ENCODE data around the gene CA5A. TPM values are rescaled to one million over a fixed set of nuclear protein-coding genes. Genes with fewer than 3 reads are reported as not detected.

The CA5A gene
- total and polyA plus RNA-seq, 2 of the 13 experiments (the other 11 are each of a cell fraction or from before 2014, with no cell fraction given), result 66.8 to 106 TPM

DNA sequence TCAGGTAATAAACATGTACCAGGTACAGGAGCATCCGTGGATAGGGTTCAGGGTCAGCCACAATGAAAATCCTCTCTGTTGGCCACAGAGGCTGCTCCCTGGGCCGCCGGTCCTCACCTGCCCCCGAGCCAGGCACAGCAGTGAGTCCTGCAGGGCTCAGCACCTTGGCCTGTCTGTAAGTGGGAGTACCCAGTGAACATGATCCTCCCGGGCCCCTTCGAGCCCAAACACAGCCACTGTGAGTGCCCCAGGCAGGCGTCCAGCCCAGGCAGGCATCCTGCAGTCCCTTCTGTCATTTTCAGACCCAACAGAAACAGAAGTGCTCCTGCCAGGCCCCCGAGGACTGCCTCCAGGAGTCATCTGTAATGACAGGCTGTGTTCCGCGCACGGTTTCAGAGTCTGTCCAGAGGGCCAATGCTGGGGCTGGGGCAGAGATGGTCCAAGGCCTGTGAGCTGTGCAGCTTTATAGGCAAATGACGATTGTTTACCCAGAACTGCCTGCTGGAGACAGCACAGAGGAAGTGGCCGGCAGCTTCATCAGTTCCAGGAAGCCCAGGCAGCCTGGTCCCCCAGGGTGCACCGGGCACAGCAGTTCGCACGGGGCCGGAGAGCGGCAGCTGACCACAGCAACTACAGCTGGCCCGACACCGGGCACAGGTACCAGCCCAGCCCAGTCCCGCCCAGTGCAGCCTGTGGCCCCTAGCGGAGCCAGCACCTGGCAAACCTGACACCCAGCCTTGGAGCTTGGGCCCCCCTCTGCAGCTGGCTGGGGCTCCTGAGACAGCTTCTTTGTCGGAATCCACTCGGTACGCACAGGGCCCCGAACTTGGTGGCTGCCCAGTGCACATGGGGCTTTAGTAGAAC lies 80.2 kb downstream of the CA5A start (continued):
- TF ChIP-seq, protein P1, sequence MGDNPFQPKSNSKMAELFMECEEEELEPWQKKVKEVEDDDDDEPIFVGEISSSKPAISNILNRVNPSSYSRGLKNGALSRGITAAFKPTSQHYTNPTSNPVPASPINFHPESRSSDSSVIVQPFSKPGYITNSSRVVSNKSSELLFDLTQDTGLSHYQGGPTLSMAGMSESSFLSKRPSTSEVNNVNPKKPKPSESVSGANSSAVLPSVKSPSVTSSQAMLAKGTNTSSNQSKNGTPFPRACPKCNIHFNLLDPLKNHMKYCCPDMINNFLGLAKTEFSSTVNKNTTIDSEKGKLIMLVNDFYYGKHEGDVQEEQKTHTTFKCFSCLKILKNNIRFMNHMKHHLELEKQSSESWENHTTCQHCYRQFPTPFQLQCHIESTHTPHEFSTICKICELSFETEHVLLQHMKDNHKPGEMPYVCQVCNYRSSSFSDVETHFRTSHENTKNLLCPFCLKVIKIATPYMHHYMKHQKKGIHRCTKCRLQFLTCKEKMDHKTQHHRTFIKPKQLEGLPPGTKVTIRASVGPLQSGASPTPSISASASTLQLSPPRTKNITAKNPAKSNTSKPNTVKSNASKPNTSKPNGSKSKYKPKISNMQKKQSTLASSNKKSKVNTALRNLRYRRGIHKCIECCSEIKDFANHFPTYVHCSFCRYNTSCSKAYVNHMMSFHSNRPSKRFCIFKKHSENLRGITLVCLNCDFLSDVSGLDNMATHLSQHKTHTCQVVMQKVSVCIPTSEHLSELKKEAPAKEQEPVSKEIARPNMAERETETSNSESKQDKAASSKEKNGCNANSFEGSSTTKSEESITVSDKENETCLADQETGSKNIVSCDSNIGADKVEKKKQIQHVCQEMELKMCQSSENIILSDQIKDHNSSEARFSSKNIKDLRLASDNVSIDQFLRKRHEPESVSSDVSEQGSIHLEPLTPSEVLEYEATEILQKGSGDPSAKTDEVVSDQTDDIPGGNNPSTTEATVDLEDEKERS (CRISPR knock-in tag; IDR thresholded peaks at IDR 0.05), result peak; percentile 86
- TF ChIP-seq, protein P2, sequence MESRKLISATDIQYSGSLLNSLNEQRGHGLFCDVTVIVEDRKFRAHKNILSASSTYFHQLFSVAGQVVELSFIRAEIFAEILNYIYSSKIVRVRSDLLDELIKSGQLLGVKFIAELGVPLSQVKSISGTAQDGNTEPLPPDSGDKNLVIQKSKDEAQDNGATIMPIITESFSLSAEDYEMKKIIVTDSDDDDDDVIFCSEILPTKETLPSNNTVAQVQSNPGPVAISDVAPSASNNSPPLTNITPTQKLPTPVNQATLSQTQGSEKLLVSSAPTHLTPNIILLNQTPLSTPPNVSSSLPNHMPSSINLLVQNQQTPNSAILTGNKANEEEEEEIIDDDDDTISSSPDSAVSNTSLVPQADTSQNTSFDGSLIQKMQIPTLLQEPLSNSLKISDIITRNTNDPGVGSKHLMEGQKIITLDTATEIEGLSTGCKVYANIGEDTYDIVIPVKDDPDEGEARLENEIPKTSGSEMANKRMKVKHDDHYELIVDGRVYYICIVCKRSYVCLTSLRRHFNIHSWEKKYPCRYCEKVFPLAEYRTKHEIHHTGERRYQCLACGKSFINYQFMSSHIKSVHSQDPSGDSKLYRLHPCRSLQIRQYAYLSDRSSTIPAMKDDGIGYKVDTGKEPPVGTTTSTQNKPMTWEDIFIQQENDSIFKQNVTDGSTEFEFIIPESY (CRISPR knock-in tag; IDR thresholded peaks at IDR 0.05), result peak; percentile 92
- no peak for TF ChIP-seq ZNF101 (CRISPR knock-in tag; IDR thresholded peaks at IDR 0.05; ENCODE audit: borderline replicate concordance, low read depth)
- peak; percentile 93 for TF ChIP-seq SAP130 (CRISPR knock-in tag; IDR thresholded peaks at IDR 0.05; ENCODE audit: low read depth)
- TF ChIP-seq ZNF451 (CRISPR knock-in tag; IDR thresholded peaks at IDR 0.05), result peak; percentile 34; the same call in 1 of the 2 replicates
- TF ChIP-seq, protein P3, sequence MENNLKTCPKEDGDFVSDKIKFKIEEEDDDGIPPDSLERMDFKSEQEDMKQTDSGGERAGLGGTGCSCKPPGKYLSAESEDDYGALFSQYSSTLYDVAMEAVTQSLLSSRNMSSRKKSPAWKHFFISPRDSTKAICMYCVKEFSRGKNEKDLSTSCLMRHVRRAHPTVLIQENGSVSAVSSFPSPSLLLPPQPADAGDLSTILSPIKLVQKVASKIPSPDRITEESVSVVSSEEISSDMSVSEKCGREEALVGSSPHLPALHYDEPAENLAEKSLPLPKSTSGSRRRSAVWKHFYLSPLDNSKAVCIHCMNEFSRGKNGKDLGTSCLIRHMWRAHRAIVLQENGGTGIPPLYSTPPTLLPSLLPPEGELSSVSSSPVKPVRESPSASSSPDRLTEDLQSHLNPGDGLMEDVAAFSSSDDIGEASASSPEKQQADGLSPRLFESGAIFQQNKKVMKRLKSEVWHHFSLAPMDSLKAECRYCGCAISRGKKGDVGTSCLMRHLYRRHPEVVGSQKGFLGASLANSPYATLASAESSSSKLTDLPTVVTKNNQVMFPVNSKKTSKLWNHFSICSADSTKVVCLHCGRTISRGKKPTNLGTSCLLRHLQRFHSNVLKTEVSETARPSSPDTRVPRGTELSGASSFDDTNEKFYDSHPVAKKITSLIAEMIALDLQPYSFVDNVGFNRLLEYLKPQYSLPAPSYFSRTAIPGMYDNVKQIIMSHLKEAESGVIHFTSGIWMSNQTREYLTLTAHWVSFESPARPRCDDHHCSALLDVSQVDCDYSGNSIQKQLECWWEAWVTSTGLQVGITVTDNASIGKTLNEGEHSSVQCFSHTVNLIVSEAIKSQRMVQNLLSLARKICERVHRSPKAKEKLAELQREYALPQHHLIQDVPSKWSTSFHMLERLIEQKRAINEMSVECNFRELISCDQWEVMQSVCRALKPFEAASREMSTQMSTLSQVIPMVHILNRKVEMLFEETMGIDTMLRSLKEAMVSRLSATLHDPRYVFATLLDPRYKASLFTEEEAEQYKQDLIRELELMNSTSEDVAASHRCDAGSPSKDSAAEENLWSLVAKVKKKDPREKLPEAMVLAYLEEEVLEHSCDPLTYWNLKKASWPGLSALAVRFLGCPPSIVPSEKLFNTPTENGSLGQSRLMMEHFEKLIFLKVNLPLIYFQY (CRISPR knock-in tag; IDR thresholded peaks at IDR 0.05; ENCODE audit: borderline replicate concordance), result no peak; the same call in 1 of the 2 replicates
- peak; percentile 80 for TF ChIP-seq TEAD3 (CRISPR knock-in tag; optimal IDR thresholded peaks at IDR 0.05; ENCODE audit: borderline replicate concordance)
- TF ChIP-seq, protein P4, sequence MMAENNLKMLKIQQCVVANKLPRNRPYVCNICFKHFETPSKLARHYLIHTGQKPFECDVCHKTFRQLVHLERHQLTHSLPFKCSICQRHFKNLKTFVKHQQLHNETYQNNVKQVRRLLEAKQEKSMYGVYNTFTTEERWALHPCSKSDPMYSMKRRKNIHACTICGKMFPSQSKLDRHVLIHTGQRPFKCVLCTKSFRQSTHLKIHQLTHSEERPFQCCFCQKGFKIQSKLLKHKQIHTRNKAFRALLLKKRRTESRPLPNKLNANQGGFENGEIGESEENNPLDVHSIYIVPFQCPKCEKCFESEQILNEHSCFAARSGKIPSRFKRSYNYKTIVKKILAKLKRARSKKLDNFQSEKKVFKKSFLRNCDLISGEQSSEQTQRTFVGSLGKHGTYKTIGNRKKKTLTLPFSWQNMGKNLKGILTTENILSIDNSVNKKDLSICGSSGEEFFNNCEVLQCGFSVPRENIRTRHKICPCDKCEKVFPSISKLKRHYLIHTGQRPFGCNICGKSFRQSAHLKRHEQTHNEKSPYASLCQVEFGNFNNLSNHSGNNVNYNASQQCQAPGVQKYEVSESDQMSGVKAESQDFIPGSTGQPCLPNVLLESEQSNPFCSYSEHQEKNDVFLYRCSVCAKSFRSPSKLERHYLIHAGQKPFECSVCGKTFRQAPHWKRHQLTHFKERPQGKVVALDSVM (CRISPR knock-in tag; IDR thresholded peaks at IDR 0.05), result no peak
- TF ChIP-seq RXRA (CRISPR knock-in tag; IDR thresholded peaks at IDR 0.05), result no peak; the same call in 1 of the 2 replicates
- no peak for TF ChIP-seq GABPA (IDR thresholded peaks at IDR 0.05; ENCODE audit: low read depth, low read length)
- peak; percentile 81 for TF ChIP-seq GABPA (CRISPR knock-in tag; IDR thresholded peaks at IDR 0.05; ENCODE audit: low read depth)
- no peak; the same call in 1 of the 2 replicates for TF ChIP-seq ZBTB7A (CRISPR knock-in tag; IDR thresholded peaks at IDR 0.05)
- TF ChIP-seq GFI1 (CRISPR knock-in tag; IDR thresholded peaks at IDR 0.05; ENCODE audit: borderline replicate concordance), result no peak
- TF ChIP-seq PAX8 (CRISPR knock-in tag; IDR thresholded peaks at IDR 0.05; ENCODE audit: borderline replicate concordance), result no peak
- TF ChIP-seq, protein P5, sequence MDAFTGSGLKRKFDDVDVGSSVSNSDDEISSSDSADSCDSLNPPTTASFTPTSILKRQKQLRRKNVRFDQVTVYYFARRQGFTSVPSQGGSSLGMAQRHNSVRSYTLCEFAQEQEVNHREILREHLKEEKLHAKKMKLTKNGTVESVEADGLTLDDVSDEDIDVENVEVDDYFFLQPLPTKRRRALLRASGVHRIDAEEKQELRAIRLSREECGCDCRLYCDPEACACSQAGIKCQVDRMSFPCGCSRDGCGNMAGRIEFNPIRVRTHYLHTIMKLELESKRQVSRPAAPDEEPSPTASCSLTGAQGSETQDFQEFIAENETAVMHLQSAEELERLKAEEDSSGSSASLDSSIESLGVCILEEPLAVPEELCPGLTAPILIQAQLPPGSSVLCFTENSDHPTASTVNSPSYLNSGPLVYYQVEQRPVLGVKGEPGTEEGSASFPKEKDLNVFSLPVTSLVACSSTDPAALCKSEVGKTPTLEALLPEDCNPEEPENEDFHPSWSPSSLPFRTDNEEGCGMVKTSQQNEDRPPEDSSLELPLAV (CRISPR knock-in tag; conservative IDR thresholded peaks at IDR 0.05; ENCODE audit: low read depth), result no peak
